K562 (cell line): Measurements from ENCODE around the gene CDC20. TPM values are rescaled to one million over a fixed set of nuclear protein-coding genes. Genes with fewer than 3 reads are reported as not detected.

ENCODE experiments used
- E2F4 ChIP-seq: sonication (generic); formaldehyde crosslinking; IDR thresholded peaks from 2 replicates; pipeline ENCODE4 v1.8.0; 2022; ENCODE audit warnings: mild to moderate bottlenecking, low read depth, missing genetic modification reagents
- ETV6 ChIP-seq, 3 experiments: fragments of 150-350 bp in 1 of 3; sonication (generic) in 1 of 3; formaldehyde crosslinking in 1 of 3; IDR thresholded peaks; 2 replicates each; pipeline versions ENCODE4 v1.6.1 to v1.8.0; 2014 to 2022; ENCODE audit warnings: borderline replicate concordance in 2 of 3, low read depth in 2 of 3, antibody characterized with exemption in 1 of 3, low read length in 1 of 3, mild to moderate bottlenecking in 1 of 3, missing genetic modification reagents in 1 of 3
- FOXO4 ChIP-seq: fragments of 450-650 bp; formaldehyde crosslinking; IDR thresholded peaks from 2 replicates; pipeline ENCODE4 v1.4.0; 2020; ENCODE audit warnings: mild to moderate bottlenecking, moderate library complexity
- NCOA1 ChIP-seq: fragments of 450-650 bp; IDR thresholded peaks from 2 replicates; pipeline ENCODE4 v1.6.1; 2016; ENCODE audit warnings: low read depth
- NR1H2 ChIP-seq: sonication (generic); formaldehyde crosslinking; IDR thresholded peaks from 2 replicates; pipeline ENCODE4 v1.4.0; 2020; ENCODE audit warnings: mild to moderate bottlenecking, missing genetic modification reagents
- RFX7 ChIP-seq: fragments of 250-450 bp; sonication (Bioruptor Pico); IDR thresholded peaks from 2 replicates; pipeline ENCODE4 v1.5.1; 2021; ENCODE audit warnings: mild to moderate bottlenecking
- SAFB2 ChIP-seq: fragments of 200-400 bp; formaldehyde crosslinking; IDR thresholded peaks from 2 replicates; pipeline ENCODE4 v1.6.1; 2018; ENCODE audit warnings: borderline replicate concordance, low read length, low read depth, moderate library complexity; ENCODE audit not compliant: severe bottlenecking
- ZNF511 ChIP-seq: sonication (generic); formaldehyde crosslinking; IDR thresholded peaks from 2 replicates; pipeline ENCODE4 v1.8.0; 2022; ENCODE audit warnings: mild to moderate bottlenecking, missing genetic modification reagents
- polyA plus RNA-seq, 8 experiments: library from polyadenylated mRNA; depleted of rRNA in 4 of 8; stranded (reverse) in 5 of 8; unstranded in 3 of 8; fragments of >200 nt; fragmentation: Nextera tagmentation in 2 of 8; fragmentation: Illumina TruSeq in 1 of 8; extraction: Ambion mirVana in 2 of 8; extraction: Trizol in 1 of 8; gene quantifications; 2 replicates each; pipeline versions ENCODE4 v1.2.1 to v1.2.3, GENCODE V29; 2011 to 2014; ENCODE audit warnings: inconsistent platforms in 1 of 8, missing spikeins in 1 of 8
- total RNA-seq, 7 experiments: library from RNA; depleted of rRNA in 6 of 7; stranded (reverse); fragments of >200 nt in 6 of 7; fragmentation: Illumina TruSeq in 2 of 7; extraction: Trizol in 2 of 7; gene quantifications; 2 replicates each; pipeline versions ENCODE4 v1.2.1 to v1.2.3, GENCODE V29; 2011 to 2021; ENCODE audit warnings: low replicate concordance in 1 of 7
- TF ChIP-seq, protein P1 (sequence below): sonication (generic); formaldehyde crosslinking; IDR thresholded peaks from 2 replicates; pipeline ENCODE4 v1.8.0; 2022; ENCODE audit warnings: mild to moderate bottlenecking, missing genetic modification reagents, borderline replicate concordance
- TF ChIP-seq, protein P2 (sequence below), 2 experiments: IDR thresholded peaks; 2 replicates each; pipeline ENCODE4 v1.6.1; 2011; ENCODE audit warnings: borderline replicate concordance in 1 of 2, control low read depth in 1 of 2, low read depth in 1 of 2, low read length in 1 of 2, mild to moderate bottlenecking in 1 of 2, mixed read lengths in 1 of 2, moderate library complexity in 1 of 2; ENCODE audit not compliant: insufficient read depth in 1 of 2, insufficient read length in 1 of 2, poor library complexity in 1 of 2, severe bottlenecking in 1 of 2; ENCODE audit errors: extremely low read depth in 1 of 2
- TF ChIP-seq, protein P3 (sequence below): sonication (generic); formaldehyde crosslinking; IDR thresholded peaks from 2 replicates; pipeline ENCODE4 v1.8.1; 2023; ENCODE audit warnings: mild to moderate bottlenecking, missing genetic modification reagents
- TF ChIP-seq, protein P4 (sequence below), 2 experiments: IDR thresholded peaks in 1 of 2; conservative IDR thresholded peaks in 1 of 2; 2 replicates each; pipeline ENCODE4 v1.6.1; 2016; ENCODE audit warnings: low read depth in 2 of 2, mild to moderate bottlenecking in 1 of 2, missing compliant biosample characterization in 1 of 2, missing genetic modification characterization in 1 of 2, moderate library complexity in 1 of 2

CDC20 gene
- total and polyA plus RNA-seq, 9 of the 15 experiments (the other 6 are each of a cell fraction or from before 2014, with no cell fraction given) = 45.2 to 224 (median 121) TPM

- TF ChIP-seq, protein P1, sequence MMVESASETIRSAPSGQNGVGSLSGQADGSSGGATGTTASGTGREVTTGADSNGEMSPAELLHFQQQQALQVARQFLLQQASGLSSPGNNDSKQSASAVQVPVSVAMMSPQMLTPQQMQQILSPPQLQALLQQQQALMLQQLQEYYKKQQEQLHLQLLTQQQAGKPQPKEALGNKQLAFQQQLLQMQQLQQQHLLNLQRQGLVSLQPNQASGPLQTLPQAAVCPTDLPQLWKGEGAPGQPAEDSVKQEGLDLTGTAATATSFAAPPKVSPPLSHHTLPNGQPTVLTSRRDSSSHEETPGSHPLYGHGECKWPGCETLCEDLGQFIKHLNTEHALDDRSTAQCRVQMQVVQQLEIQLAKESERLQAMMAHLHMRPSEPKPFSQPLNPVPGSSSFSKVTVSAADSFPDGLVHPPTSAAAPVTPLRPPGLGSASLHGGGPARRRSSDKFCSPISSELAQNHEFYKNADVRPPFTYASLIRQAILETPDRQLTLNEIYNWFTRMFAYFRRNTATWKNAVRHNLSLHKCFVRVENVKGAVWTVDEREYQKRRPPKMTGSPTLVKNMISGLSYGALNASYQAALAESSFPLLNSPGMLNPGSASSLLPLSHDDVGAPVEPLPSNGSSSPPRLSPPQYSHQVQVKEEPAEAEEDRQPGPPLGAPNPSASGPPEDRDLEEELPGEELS = peak; percentile 91; the same call in 1 of the 2 replicates
- peak; percentile 92 for TF ChIP-seq ZNF511 (CRISPR knock-in tag)
- peak; percentile 59; the same call in 1 of the 2 replicates for TF ChIP-seq NCOA1
- TF ChIP-seq, protein P2, sequence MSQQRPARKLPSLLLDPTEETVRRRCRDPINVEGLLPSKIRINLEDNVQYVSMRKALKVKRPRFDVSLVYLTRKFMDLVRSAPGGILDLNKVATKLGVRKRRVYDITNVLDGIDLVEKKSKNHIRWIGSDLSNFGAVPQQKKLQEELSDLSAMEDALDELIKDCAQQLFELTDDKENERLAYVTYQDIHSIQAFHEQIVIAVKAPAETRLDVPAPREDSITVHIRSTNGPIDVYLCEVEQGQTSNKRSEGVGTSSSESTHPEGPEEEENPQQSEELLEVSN (IDR thresholded peaks at IDR 0.05; ENCODE audit: borderline replicate concordance in 1 of 2, extremely low read depth in 1 of 2, insufficient read depth in 1 of 2, insufficient read length in 1 of 2, low read depth in 1 of 2, low read length in 1 of 2, poor library complexity in 1 of 2, severe bottlenecking in 1 of 2) = peak; percentile 89 to 94
- TF ChIP-seq, protein P3, sequence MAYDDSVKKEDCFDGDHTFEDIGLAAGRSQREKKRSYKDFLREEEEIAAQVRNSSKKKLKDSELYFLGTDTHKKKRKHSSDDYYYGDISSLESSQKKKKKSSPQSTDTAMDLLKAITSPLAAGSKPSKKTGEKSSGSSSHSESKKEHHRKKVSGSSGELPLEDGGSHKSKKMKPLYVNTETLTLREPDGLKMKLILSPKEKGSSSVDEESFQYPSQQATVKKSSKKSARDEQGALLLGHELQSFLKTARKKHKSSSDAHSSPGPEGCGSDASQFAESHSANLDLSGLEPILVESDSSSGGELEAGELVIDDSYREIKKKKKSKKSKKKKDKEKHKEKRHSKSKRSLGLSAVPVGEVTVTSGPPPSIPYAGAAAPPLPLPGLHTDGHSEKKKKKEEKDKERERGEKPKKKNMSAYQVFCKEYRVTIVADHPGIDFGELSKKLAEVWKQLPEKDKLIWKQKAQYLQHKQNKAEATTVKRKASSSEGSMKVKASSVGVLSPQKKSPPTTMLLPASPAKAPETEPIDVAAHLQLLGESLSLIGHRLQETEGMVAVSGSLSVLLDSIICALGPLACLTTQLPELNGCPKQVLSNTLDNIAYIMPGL = peak; percentile 83; the same call in 1 of the 2 replicates
- no peak for TF ChIP-seq ETV6 (IDR thresholded peaks at IDR 0.05; ENCODE audit: borderline replicate concordance in 1 of 2, low read depth in 2 of 2, low read length in 1 of 2)
- TF ChIP-seq ETV6 (CRISPR knock-in tag; IDR thresholded peaks at IDR 0.05; ENCODE audit: borderline replicate concordance) = no peak
- TF ChIP-seq E2F4 (CRISPR knock-in tag) = 0 out of 2 replicates have a peak, but pooled peaks have one; percentile 31
- 0 out of 2 replicates have a peak, but pooled peaks have one; percentile 13 for TF ChIP-seq FOXO4 (CRISPR knock-in tag)
- TF ChIP-seq, protein P4, sequence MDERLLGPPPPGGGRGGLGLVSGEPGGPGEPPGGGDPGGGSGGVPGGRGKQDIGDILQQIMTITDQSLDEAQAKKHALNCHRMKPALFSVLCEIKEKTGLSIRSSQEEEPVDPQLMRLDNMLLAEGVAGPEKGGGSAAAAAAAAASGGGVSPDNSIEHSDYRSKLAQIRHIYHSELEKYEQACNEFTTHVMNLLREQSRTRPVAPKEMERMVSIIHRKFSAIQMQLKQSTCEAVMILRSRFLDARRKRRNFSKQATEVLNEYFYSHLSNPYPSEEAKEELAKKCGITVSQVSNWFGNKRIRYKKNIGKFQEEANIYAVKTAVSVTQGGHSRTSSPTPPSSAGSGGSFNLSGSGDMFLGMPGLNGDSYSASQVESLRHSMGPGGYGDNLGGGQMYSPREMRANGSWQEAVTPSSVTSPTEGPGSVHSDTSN (CRISPR knock-in tag; IDR thresholded peaks at IDR 0.05; ENCODE audit: low read depth) = no peak
- TF ChIP-seq, protein P4 (tag; conservative IDR thresholded peaks at IDR 0.05; ENCODE audit: low read depth) = no peak
- no peak for TF ChIP-seq NR1H2
- no peak for TF ChIP-seq RFX7
- no peak for TF ChIP-seq SAFB2
Measured at GRCh38 chr1:43367904-43368645, 9.3 kb downstream of the CDC20 start, which contains the start of gene ELOVL1 (continued).
